ENCODE data around the gene HEYL.
A peak's percentile ranks its signal among the peaks of the same experiment; 100 is the strongest.

The HEYL gene

DNA sequence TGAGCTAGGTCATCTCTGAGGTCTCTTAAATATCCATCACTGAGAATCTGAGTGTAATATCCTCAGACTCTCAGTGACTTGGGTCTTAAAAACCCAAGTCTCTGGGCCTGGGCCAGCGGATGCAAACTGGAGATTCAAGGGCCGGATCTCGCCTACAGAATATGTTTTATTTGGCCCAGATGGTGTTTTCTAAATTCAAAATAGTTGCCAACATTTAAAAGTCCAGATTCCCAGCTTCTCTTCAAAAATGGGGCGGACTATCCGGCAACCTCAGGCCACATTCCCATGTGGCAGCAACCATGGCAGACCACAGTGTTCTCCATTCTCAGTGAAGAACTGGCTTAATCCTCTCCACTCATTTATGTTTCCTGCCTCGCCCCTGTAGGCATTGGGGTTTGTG is 12.7 kb upstream of the HEYL start:
- no peak for DNase-seq (ENCODE audit: low read depth)
- no peak for TF ChIP-seq MAX (IDR thresholded peaks at IDR 0.05; ENCODE audit: low read depth, low read length)
- no peak for TF ChIP-seq POLR2A (IDR thresholded peaks at IDR 0.05; ENCODE audit: extremely low read depth, insufficient read length)
- TF ChIP-seq MYC (IDR thresholded peaks at IDR 0.05; ENCODE audit: low read depth, low read length) = no peak
- no peak for TF ChIP-seq CTCF (IDR thresholded peaks at IDR 0.05; ENCODE audit: low read depth, low read length)
- no peak overlapping the region for H3K4me3 ChIP-seq (ENCODE audit: low read depth, low read length)

GRCh38 chr1:39650431-39650830 is 11.0 kb upstream of the HEYL start:
- DNase-seq (ENCODE audit: low read depth) = no peak
- H3K4me3 ChIP-seq (ENCODE audit: low read depth, low read length) = no peak overlapping the region
- no peak for TF ChIP-seq CTCF (IDR thresholded peaks at IDR 0.05; ENCODE audit: low read depth, low read length)
- TF ChIP-seq POLR2A (IDR thresholded peaks at IDR 0.05; ENCODE audit: extremely low read depth, insufficient read length) = no peak
- TF ChIP-seq MAX (IDR thresholded peaks at IDR 0.05; ENCODE audit: low read depth, low read length) = no peak
- TF ChIP-seq MYC (IDR thresholded peaks at IDR 0.05; ENCODE audit: low read depth, low read length) = no peak

- no peak overlapping the region for H3K4me3 ChIP-seq (ENCODE audit: low read depth, low read length)
These were observed 10.3 kb upstream of the HEYL start for GRCh38 chr1:39649636-39650185.

GRCh38 chr1:39648496-39648895 is 9.1 kb upstream of the HEYL start:
- no peak overlapping the region for H3K4me3 ChIP-seq (ENCODE audit: low read depth, low read length)
- peak; percentile 20 for DNase-seq (ENCODE audit: low read depth)
- TF ChIP-seq MAX (IDR thresholded peaks at IDR 0.05; ENCODE audit: low read depth, low read length) (no peak), CTCF (IDR thresholded peaks at IDR 0.05; ENCODE audit: low read depth, low read length) (no peak), MYC (IDR thresholded peaks at IDR 0.05; ENCODE audit: low read depth, low read length) (no peak)

More at GRCh38 chr1:39649636-39650185, 10.3 kb upstream of the HEYL start:
- DNase-seq (ENCODE audit: low read depth) = no peak
- TF ChIP-seq CTCF (IDR thresholded peaks at IDR 0.05; ENCODE audit: low read depth, low read length) (no peak), MAX (IDR thresholded peaks at IDR 0.05; ENCODE audit: low read depth, low read length) (no peak), MYC (IDR thresholded peaks at IDR 0.05; ENCODE audit: low read depth, low read length) (no peak), POLR2A (IDR thresholded peaks at IDR 0.05; ENCODE audit: extremely low read depth, insufficient read length) (no peak)

DNA sequence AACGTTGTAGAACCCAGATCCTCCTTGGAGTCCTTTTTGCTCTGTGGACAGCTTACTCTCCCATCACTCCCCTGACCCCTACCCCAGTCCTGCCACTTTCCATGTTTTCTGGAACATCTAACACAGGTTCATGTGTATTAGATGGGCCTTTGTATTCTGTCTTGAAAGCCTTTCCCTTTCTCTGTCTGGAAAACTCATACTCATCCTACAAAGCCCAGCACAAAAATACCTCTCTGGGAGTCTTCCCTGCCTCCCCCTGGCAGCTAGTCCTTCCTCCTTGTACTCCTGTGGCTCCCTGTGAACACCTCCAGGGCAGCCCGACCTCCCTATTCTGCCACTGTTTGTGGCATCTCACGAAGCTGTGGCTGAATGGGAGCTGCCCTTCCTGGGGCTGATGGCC is 7.8 kb upstream of the HEYL start:
- TF ChIP-seq POLR2A (IDR thresholded peaks at IDR 0.05; ENCODE audit: extremely low read depth, insufficient read length) (no peak), MYC (IDR thresholded peaks at IDR 0.05; ENCODE audit: low read depth, low read length) (no peak), CTCF (IDR thresholded peaks at IDR 0.05; ENCODE audit: low read depth, low read length) (no peak), MAX (IDR thresholded peaks at IDR 0.05; ENCODE audit: low read depth, low read length) (no peak)
- no peak overlapping the region for H3K4me3 ChIP-seq (ENCODE audit: low read depth, low read length)
- DNase-seq (ENCODE audit: low read depth) = no peak

All from NB4 (cell line).